HuH-7.5 (cell line): ENCODE measurements around the gene SOX11.

Experiments
- DNase-seq: peaks from one replicate; pipeline ENCODE4 v3.0.0; 2011; ENCODE audit warnings: low spot score

SOX11 gene

DNA sequence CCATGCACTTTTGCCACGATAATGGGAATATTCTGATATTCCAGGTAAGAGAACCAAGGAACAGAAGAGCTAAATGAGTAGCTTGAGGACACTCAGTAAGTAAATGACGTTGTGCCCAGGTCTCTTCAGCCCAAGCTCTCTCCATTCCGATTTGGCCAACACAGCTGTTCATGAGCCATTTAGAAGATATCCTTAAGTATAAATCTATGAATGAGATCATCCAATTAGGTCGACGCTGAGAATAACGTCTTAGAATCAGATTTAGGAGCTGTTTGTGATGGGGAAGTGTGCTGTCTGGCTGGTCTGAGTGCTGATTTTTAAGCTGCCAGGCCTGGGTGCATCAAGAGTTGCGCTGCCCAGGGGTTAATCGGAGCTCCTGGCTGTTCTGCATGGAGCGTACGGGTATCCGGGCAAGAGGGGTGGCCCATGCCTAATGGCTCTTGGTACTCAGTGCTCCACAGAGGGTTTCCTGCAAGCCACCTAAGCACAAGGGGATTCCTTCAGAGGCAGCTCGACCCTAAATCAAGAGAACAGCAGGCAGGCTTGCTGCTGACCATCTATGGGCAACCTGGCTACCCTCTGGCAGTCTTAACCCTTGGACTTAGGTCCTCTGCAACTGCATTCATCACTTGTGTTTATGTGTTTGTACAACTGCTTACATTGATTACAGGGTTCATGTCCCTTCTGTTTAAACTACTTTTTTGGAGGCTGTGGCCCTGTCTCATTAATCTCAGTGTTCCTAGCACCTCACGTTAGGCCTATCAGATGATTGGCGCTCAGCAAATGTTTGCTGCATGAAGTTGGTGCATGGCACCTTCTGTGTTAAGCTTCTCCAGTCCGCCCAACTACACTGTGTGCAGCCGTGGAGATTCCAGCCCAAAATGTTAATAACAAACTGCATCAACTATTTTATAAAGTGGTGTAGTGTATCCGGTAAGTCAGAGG is 31.9 kb downstream of the SOX11 start:
- no peak for DNase-seq

DNA sequence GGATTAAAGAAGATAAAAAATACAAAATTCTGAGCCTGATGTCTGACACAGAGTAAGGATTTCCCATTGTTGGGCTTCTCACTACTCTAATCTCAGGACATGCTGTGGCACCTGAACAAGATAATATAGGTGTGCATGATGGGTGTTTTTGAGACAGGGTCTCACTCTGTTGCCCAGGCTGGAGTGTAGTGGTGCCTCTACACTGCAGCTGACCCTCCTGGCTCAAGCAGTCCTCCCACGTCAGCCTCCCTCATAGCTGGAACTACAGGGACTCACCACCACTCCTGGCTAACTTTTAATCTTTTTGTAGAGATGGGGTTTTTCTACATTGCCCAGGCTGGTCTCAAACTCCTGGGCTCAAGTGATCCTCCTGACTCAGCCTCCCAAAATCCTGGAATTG is 32.9 kb downstream of the SOX11 start:
- no peak for DNase-seq

DNA sequence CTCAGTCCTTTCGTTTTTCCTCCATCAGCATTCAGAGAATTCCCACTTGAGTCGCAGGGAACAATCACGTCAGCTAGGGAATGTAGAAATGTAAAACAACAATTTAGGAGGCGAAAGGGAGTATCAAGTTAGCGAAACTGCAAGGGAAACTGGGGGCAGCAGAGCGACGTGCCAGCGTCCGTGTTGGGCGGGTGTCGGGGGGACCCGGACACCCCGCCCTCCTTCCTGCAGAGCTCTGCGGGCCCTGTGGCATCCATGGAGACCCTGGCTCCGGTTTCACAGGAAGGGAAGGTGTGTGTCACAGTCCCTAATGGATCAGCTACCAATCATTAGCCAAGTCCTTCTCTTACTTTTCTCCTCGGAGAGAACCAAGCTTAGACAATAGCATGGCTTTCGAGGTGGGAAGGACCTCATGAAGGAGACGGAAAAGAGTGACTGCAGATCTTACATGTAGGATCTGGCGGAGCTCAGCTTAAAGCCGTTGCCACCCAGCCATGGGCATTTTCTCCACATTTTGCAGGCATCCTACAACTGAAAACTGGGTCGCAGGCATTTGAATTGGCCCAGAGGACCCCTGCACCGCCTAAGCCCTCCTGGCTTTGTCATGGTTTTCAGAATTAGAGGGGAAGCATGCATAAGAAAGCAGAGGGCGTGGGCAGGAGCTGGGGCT is 33.7 kb downstream of the SOX11 start:
- DNase-seq = no peak

DNA sequence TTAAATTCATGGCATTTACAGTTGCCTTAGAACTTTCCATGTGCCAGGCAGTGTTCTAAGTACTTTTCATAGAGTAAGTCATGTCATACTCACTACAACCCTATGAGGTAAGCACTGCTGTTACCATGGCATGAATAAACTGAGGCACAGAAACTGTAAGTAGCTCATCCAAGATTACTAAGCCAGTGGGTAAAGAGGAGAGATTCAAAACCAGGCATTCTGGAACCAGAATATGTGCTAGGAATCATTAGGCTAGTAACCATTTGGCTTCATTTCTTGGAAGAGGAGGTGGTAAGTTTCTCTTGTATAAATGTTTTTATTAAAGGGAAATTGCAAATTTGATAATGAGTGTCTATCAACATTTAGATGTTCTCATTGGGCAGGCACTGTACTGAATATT is 35.1 kb downstream of the SOX11 start:
- DNase-seq = no peak

DNA sequence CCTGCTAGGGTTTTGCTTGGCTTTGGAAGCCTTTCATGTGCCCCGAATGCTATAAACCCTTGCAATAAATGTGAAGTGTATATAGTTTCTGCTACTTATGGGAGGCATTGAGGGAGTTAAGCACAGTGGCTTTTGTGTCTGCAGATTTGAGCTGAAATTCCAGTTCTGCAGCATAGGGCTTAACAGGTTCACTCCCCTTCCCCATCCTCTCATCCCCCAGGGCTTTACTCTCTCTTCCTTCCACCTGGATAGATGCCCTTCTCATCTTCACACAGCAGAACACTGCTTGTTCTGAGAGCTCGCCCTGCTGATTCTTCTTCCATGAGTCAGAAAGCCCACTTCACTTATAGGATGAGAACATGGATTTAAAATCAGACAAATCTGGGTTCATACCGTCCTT is 37.2 kb downstream of the SOX11 start:
- no peak for DNase-seq

DNA sequence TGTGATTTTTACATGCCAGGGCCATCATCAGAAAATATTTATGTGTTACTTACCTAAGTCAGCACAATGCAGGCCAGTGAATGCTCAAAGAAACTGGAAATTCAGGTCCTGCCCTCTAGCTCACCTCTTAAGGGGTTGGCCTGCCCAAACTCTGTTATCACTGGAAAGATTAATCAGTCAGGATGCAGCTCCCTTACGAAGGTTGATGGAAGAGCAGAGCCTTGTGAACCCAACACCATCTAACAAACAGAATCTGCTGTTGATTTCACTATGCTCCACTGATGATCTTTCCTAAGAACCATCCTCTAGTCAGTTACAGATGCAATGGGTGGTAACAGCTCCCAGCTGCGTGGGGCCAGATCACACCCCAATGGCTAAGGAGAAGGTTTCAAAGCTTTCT is 38.2 kb downstream of the SOX11 start:
- no peak for DNase-seq

DNA sequence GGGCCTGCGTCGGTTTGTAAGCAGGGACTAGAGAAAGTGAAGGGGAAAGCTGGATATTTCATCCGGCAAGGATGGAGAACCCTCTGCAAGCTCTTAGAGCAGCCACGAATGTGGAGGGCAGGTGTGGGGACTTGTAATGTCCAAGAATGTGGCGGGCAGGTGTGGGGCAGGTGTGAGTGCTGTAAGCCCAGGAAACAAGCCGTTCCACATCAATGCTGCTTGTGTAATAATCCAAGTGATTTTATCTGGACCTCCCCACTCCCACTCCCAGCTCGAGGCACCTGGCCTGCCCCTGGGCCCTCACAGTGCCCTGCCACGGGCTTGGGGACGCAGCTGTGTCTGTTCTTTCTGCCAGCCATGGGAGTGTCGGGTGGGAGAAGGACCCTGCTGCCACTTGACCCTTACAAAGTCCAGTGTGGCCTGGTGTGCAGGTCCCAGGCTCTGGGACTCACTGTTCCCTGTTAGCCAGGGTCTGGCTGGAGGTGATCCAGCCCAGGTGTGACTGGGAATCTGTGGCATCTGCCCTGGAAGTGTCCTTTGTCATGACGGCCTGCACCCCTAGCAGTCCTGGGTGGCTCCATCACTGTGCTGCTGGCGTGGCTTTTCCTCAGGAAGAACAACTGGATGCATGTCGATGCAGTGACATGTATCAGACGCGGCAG is 42.8 kb downstream of the SOX11 start:
- DNase-seq = no peak

DNA sequence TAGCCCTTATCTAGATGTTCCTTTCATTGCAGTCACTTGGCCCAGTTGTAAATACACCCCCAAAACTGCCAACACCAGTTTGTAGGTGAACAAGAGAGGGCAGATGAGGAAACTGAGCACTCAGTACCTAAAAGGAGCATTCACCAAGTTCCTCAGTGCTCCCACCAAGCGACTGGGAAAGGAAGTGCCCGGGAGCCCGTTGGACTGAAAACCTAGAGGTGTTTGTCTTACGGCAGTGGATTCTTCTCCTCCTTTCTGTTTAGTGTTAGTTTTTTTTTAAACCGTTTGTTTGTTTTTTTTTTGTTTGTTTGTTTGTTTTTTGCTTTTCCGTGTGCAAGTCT is 43.3 kb downstream of the SOX11 start:
- DNase-seq = no peak

DNA sequence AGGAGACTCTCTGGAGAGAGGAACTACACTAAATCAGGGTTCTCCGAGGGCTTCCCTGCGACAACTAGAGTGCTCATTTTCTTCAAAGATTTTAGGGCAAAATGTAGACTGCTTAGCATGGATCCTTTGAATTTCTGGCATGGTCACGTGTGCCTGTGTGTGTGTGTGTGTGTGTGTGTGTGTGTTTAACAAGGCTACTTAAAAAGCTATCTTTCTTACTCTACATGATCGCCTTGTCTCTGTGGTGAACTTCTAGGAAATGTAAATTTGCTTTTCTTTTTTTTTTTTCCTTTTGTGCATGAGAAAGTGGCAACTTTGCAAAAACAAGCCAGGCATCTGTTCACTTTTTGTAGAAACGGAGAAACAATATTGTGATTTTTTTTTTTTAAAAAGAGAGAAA is 43.9 kb downstream of the SOX11 start:
- no peak for DNase-seq

DNA sequence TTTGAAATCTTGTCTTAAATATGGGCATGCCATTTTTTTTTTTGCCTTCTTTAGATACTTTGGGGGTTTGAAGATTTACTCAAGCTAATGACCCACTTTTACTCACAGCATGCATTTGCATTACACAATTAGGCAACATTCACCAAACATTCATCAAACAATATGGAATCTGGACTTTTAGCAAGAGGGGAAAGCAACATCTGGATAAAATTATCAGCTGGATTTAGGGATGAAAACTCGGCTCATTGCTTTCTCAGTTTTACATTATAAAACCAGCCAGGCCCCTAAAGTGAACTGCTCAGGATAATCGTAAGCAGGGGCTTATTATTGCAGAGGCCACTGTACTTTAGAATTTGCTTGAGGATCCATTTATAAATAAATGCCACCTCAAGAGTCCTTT is 44.7 kb downstream of the SOX11 start:
- DNase-seq = no peak

DNA sequence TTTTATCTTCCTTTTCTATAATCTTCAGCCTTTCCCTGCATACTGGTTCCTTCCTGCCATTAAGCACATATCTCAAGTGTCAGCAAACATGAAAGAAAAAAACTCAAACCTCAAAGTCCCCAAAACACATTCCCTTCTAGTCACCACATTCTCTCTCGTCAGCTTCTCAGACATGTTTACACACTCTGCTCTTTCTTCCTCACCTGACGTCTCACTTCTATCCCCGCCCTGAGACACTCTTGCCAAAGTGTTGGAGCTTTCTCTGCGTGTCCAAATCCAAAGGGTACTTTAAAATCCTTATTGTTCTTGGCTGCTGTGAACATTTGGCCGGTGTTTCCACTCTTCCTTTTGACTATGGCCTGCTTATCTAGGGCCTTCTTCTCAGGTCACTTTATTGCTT is 47.9 kb downstream of the SOX11 start:
- DNase-seq = no peak

DNA sequence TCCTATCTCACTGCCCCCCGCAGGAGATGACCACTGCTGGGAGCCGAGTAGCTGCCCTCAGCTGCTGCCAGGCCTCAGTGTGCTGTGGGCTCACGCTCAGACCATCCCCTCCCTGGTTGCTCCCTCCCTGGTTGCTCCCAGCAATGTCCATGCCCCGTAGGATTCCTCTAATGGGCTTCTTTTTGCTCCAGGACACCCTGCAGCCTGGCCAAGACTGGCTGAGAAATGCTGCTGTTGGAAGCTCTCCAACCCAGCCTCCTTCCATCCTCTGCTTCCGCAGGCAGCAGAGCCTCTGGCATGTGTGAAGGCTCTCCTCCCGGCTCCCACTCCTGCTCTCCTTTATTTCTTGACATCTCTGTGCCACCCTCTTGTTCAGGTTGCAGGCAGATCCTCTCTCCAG is 48.6 kb downstream of the SOX11 start:
- DNase-seq = no peak

DNA sequence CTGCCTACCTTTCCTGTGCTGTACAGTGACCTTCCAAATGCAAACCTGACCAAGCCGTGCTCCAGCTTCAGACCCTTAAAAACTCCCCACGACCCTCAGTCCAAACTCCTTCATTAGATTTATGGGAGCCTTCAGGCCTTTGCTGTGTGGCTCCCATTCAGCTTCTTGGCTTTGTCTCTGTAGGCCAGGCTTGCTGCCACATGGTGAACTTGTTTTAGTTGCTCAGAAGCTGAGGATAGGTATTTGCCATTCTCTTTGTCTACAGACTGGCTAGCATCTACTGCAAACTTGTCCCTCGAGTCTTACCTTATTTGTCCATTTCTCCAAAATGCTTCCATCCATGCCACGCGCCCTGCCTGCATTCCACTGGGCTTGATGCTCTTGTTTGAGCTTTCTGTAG is 49.1 kb downstream of the SOX11 start:
- DNase-seq = no peak

DNA sequence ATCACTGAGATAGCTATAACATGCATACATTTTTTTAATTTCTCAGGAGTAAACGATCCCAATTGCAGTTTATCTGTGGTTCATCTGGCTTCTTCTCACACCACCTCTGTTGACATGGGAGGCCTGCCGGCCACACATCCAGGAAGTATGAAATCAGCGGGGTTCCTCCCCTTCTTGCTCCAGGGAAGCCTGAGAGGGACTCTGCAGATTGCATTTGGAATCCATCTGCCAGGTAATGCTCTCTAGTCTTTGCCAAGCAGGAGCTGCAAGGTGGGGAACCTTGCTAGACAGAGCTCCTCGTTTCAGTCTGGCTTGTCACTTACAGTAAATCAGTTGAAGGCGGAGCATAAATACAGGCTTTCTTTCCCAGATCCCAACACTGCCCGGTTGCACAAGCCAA is 49.9 kb downstream of the SOX11 start:
- DNase-seq = no peak

DNA sequence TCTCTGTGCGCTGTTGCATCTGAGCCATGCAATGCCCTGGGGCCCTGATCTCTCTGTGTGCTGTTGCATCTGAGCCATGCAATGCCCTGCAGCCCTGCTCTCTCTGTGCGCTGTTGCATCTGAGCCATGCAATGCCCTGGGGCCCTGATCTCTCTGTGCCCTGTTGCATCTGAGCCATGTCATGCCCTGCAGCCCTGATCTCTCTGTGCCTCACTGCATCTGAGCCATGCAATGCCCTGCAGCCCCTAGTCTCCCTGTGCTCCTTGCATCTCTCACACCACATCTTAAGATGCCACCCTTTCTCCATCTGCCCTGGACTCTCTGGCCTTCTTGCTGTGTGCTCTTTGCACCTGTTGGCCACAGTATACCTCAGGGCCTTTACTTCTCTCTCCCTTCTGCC is 56.2 kb downstream of the SOX11 start:
- no peak for DNase-seq

DNA sequence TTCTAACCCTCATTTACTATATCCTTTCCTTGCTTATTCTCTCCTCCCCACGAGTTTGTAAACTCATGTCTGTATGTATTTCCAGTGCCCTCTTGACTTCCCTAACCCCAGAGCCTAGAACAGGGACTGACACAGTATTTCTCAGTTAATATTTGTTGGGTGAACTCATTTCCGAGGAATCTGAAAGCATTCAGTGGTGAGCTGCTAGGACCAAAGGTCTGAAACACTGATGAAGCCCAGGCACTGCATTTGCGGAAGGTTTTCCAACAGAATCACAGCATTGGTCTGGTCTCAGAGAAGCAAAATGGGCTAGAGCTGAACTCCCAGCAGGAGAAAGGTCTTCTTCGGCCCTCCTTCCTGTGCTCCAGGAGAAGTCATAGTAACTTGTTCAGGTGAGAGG is 56.8 kb downstream of the SOX11 start:
- no peak for DNase-seq

DNA sequence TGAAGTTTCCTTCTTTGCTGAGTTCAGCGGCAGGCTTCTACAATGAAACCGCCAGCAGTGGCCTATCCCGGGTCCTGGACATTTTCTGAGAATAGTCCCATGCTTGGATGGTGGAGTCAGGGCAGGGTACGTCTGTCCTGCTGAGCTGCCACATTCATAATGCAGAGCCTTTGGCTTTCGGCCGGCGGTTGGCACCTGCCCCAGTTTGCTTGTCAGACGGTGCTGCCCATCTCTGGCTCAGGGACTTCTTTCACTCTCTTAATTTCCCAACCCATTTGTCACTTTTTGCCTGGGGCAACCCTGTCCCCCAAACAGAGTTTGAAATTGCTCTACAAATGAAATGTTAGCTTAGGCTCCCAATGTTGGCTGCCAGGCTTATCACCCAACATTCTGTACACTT is 57.2 kb downstream of the SOX11 start:
- no peak for DNase-seq
